ENCODE data around the gene SCUBE1.

DNA sequence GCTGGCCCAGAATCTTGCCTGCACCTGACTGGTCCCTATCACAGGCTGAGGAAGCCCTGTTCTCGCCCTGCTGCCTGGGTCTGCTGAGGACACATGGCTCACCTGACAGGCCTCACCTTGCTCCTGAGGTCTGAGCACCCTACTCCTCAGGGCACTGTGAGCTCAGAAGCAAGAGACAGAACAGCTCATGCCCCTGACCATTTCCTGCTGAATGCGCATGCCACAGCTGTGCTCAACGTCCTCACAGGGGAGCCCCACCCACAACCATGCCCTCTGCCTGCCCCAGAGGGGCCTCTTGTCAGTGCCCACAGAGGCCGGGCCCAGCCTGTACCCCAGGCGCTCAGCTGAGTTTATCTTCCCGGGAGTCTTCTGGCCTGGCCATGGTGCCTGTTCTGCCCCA lies 194.6 kb downstream of the SCUBE1 start:
- TF ChIP-seq, protein P1, sequence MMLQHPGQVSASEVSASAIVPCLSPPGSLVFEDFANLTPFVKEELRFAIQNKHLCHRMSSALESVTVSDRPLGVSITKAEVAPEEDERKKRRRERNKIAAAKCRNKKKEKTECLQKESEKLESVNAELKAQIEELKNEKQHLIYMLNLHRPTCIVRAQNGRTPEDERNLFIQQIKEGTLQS (IDR thresholded peaks at IDR 0.05; ENCODE audit: insufficient read depth, low read depth, low read length): no peak
- TF ChIP-seq, protein P2, sequence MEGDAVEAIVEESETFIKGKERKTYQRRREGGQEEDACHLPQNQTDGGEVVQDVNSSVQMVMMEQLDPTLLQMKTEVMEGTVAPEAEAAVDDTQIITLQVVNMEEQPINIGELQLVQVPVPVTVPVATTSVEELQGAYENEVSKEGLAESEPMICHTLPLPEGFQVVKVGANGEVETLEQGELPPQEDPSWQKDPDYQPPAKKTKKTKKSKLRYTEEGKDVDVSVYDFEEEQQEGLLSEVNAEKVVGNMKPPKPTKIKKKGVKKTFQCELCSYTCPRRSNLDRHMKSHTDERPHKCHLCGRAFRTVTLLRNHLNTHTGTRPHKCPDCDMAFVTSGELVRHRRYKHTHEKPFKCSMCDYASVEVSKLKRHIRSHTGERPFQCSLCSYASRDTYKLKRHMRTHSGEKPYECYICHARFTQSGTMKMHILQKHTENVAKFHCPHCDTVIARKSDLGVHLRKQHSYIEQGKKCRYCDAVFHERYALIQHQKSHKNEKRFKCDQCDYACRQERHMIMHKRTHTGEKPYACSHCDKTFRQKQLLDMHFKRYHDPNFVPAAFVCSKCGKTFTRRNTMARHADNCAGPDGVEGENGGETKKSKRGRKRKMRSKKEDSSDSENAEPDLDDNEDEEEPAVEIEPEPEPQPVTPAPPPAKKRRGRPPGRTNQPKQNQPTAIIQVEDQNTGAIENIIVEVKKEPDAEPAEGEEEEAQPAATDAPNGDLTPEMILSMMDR (IDR thresholded peaks at IDR 0.05; ENCODE audit: control extremely low read depth in 1 of 3, insufficient read depth in 1 of 3, low read depth in 1 of 3, low read length in 3 of 3): no peak
- TF ChIP-seq POLR2A (IDR thresholded peaks at IDR 0.05; ENCODE audit: control extremely low read depth in 1 of 2, low read depth in 2 of 2, low read length in 2 of 2): no peak
- TF ChIP-seq ZNF274 (IDR thresholded peaks at IDR 0.05; ENCODE audit: borderline replicate concordance, extremely low read depth, low read length): no peak
- no peak for TF ChIP-seq POLR2AphosphoS5 (IDR thresholded peaks at IDR 0.05; ENCODE audit: low read depth, low read length)
